Stomach smooth muscle (tissue), 2 donors: Measurements from ENCODE around the gene ARHGEF10L.

ENCODE experiments used
- H3K27ac ChIP-seq: one replicate; pipeline ENCODE4 v1.7.0; 2013; ENCODE audit warnings: mild to moderate bottlenecking, low read length, inconsistent platforms
- H3K27me3 ChIP-seq, 2 donors: one replicate each; pipeline ENCODE4 v1.7.0; 2013; ENCODE audit warnings: low read length in 2 of 2; ENCODE audit not compliant: insufficient read depth in 2 of 2, control insufficient read depth in 1 of 2
- H3K36me3 ChIP-seq, 2 donors: one replicate each; pipeline ENCODE4 v1.7.0; 2013; ENCODE audit warnings: low read length in 2 of 2; ENCODE audit not compliant: control insufficient read depth in 2 of 2, insufficient read depth in 2 of 2
- H3K4me1 ChIP-seq: one replicate; pipeline ENCODE4 v1.7.0; 2013; ENCODE audit warnings: low read length; ENCODE audit not compliant: control insufficient read depth, insufficient read depth
- H3K4me3 ChIP-seq, 2 donors: one replicate each; pipeline ENCODE4 v1.7.0; 2013; ENCODE audit warnings: low read length in 2 of 2
- H3K9ac ChIP-seq, 2 donors: one replicate each; pipeline ENCODE4 v1.7.0; 2013; ENCODE audit warnings: low read length in 2 of 2, mild to moderate bottlenecking in 1 of 2
- H3K9me3 ChIP-seq, 2 donors: one replicate each; pipeline ENCODE4 v1.7.0; 2013; ENCODE audit warnings: low read length in 2 of 2; ENCODE audit not compliant: control insufficient read depth in 2 of 2
- donor health status: healthy.
- donor health status: Pancreatic carcinoma.

Gene ARHGEF10L

GRCh38 chr1:17582124-17582774 lies 42.8 kb downstream of the ARHGEF10L start:
- peaks cover 35% of the 10 kb centered on the region for H3K4me1 ChIP-seq
- H3K9ac ChIP-seq = no peak overlapping the region
- H3K4me3 ChIP-seq = no peak overlapping the region
- H3K9me3 ChIP-seq = no peaks in the 10 kb centered on the region
- no peak overlapping the region for H3K27ac ChIP-seq
- peaks cover 0 to 8% of the 10 kb centered on the region in 2 donors for H3K36me3 ChIP-seq
- H3K27me3 ChIP-seq = no peaks in the 10 kb centered on the region

GRCh38 chr1:17584539-17584938 lies 45.0 kb downstream of the ARHGEF10L start:
- no peaks in the 10 kb centered on the region for H3K9me3 ChIP-seq
- H3K27me3 ChIP-seq = no peaks in the 10 kb centered on the region
- H3K27ac ChIP-seq = no peak overlapping the region
- no peak overlapping the region for H3K9ac ChIP-seq
- H3K4me3 ChIP-seq = no peak overlapping the region
- H3K4me1 ChIP-seq = peaks cover 52% of the 10 kb centered on the region
- H3K36me3 ChIP-seq = peaks cover 0 to 8% of the 10 kb centered on the region in 2 donors

GRCh38 chr1:17585266-17585987 lies 45.9 kb downstream of the ARHGEF10L start:
- Histone ChIP-seq H3K27ac (peak overlapping the region; percentile 79), H3K4me3 (no peak overlapping the region), H3K36me3 (peaks cover 0 to 8% of the 10 kb centered on the region in 2 donors), H3K9me3 (no peaks in the 10 kb centered on the region), H3K9ac (no peak overlapping the region), H3K4me1 (peaks cover 52% of the 10 kb centered on the region), H3K27me3 (no peaks in the 10 kb centered on the region)

GRCh38 chr1:17586172-17586964 lies 46.9 kb downstream of the ARHGEF10L start:
- peaks cover 0 to 11% of the 10 kb centered on the region in 2 donors for H3K36me3 ChIP-seq
- peak overlapping the region; percentile 79 for H3K27ac ChIP-seq
- H3K9ac ChIP-seq = no peak overlapping the region
- no peaks in the 10 kb centered on the region for H3K27me3 ChIP-seq
- peaks cover 50% of the 10 kb centered on the region for H3K4me1 ChIP-seq
- H3K4me3 ChIP-seq = no peak overlapping the region
- H3K9me3 ChIP-seq = no peaks in the 10 kb centered on the region

GRCh38 chr1:17587693-17588047 lies 48.2 kb downstream of the ARHGEF10L start:
- Histone ChIP-seq H3K9ac (peak overlapping the region in 1 of 2 donors; percentile 13), H3K27me3 (no peaks in the 10 kb centered on the region), H3K4me1 (peaks cover 46% of the 10 kb centered on the region), H3K9me3 (no peaks in the 10 kb centered on the region), H3K27ac (peak overlapping the region; percentile 79), H3K36me3 (peaks cover 0 to 7% of the 10 kb centered on the region in 2 donors), H3K4me3 (no peak overlapping the region)

GRCh38 chr1:17588048-17588871 lies 48.8 kb downstream of the ARHGEF10L start:
- Histone ChIP-seq H3K36me3 (peaks cover 0 to 10% of the 10 kb centered on the region in 2 donors), H3K27ac (peak overlapping the region; percentile 80), H3K4me3 (peak overlapping the region in 1 of 2 donors; percentile 35), H3K4me1 (peaks cover 46% of the 10 kb centered on the region), H3K9ac (peak overlapping the region in 1 of 2 donors; percentile 64), H3K27me3 (no peaks in the 10 kb centered on the region), H3K9me3 (no peaks in the 10 kb centered on the region)

GRCh38 chr1:17591814-17592430 lies 52.4 kb downstream of the ARHGEF10L start:
- H3K36me3 ChIP-seq = peaks cover 0 to 14% of the 10 kb centered on the region in 2 donors
- peaks cover 42% of the 10 kb centered on the region for H3K4me1 ChIP-seq
- peak overlapping the region; percentile 46 for H3K27ac ChIP-seq
- no peak overlapping the region for H3K4me3 ChIP-seq
- no peaks in the 10 kb centered on the region for H3K27me3 ChIP-seq
- H3K9me3 ChIP-seq = no peaks in the 10 kb centered on the region
- peak overlapping the region in 1 of 2 donors; percentile 13 for H3K9ac ChIP-seq

- Histone ChIP-seq H3K9ac (no peak overlapping the region), H3K9me3 (no peaks in the 10 kb centered on the region), H3K27me3 (no peaks in the 10 kb centered on the region), H3K4me1 (peaks cover 27% of the 10 kb centered on the region), H3K4me3 (no peak overlapping the region), H3K36me3 (peaks cover 0 to 14% of the 10 kb centered on the region in 2 donors), H3K27ac (peak overlapping the region; percentile 18)
Measured at GRCh38 chr1:17594026-17594425, 54.5 kb downstream of the ARHGEF10L start.

GRCh38 chr1:17594690-17595601 lies 55.4 kb downstream of the ARHGEF10L start:
- peaks cover 0 to 14% of the 10 kb centered on the region in 2 donors for H3K36me3 ChIP-seq
- H3K27me3 ChIP-seq = no peaks in the 10 kb centered on the region
- H3K27ac ChIP-seq = no peak overlapping the region
- no peaks in the 10 kb centered on the region for H3K9me3 ChIP-seq
- no peak overlapping the region for H3K9ac ChIP-seq
- peaks cover 23% of the 10 kb centered on the region for H3K4me1 ChIP-seq
- no peak overlapping the region for H3K4me3 ChIP-seq
